Activated CD8-positive, alpha-beta memory T cell treated with anti-CD3 and anti-CD28 coated beads for 24 hours (primary cell): ENCODE measurements around the gene MCFD2.

Experiments
- DNase-seq: peaks from one replicate; pipeline ENCODE4 v3.0.0-alpha.2; 2020

Gene MCFD2

GRCh38 chr2:46871976-46872381, 43.6 kb downstream of the MCFD2 start:
- DNase-seq = no peak

DNA sequence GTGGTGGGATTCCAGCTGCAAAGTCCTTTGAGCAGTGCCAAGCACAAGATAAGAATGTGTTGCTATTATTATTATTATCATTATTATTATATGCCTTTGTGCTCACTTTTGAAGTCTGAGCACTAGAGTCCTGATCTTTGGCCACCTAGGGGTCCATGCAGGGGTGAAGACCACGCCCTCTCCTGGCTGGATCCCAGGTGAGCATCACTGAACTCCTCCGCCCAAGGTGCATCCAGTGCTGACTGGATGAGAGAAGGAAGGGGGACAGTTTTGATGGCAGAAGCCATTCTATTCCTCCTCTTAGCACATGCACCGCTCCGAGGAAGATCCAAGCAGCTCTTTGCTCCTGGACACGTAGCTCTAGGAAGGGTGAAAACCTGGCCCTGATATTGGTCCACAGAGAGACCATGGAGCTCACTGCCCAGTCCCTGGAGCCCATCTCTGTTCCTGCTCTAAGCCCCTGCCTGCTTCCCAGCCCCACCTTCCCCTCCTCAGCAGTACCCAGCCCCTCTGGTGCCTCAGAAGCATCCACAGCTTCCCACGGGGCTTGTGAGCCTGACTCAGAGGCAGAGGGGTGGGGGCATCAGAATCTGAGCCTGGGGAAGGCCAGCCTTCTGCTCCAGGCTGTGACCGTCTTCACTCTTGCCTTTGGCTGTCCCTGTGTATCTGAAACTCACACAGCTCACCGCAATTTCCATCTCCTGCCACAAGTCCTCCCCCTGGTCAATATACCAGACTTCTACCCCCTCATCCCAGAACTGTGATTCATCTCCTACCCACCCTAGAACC, 45.4 kb downstream of the MCFD2 start:
- DNase-seq = no peak

DNA sequence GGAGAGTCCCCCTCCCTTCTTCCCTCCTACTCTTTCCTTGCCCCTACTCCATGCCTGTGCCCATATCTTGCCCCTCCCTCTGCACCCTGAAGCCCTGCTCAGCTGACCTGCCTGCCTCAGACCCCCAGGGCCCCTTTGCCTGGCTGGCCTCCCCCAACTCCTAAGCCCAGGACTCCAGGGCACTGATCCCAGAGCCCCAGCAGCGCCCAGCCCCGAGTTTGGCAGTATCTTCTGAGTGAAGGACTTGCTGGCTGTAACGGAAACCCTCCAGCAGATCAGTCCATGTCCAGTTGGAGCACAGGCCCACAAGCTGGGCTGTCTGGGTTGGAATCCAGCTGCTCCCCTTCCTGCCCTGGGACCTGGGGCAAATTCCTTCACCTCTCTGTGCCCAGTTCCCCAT, 46.0 kb downstream of the MCFD2 start:
- DNase-seq = no peak

- no peak for DNase-seq
Observed at GRCh38 chr2:46866770-46867246, 48.8 kb downstream of the MCFD2 start.

DNA sequence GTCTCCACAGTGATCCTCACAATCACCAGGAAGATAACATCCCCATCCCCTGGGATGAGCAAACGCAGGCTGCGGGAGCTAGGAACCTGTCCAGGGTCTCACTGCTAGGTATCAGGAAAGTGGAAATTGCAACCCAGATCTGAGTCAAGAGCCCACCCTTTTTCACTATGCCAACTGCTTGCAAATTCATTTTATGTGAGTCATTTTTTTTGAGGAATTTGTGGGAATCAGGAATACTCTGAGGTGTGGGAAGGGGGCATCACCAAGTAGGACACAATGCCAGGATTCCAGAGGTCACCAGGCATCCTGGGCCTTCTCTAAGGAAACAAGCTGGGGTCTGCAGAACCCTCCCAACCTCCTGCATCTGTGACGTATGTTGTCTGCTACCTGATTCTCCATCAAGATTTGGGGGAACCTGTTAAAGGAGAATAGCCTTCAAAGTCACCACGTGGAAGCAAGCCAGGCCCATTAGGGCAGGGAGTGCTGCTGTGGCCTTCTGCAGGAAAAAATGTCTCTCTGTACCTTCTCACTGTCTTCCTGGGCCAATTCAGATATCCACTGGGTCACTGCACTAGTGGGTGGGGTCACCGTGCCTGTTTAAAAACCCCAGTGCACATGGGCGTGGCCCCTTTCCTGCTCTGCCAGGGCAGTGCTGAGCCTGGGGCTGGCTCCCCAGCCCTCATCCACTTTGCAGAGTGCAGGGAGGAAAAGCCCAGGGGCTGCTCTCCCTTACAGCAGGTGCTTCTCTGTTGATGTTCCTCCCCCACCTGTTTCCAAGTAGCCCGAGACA, 50.2 kb downstream of the MCFD2 start:
- DNase-seq = no peak

DNA sequence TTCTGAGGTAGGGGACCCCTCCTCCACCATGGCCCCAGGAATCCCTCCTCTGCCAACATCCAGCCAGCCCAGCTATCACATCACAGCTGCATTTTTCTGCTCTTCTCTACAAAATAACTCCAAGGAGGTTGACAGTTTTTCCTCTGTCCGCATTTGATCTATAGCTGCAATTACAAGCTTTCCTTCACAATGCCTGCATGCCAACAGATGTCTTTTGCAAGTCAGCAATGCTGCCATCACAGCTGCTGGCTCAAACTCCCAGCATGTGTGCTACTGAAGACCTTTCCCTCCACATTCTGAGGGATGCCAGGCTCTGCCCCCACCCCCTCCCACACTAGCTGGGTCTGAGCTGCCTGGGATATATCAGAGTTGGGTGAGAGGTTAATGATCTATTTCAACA, 51.7 kb downstream of the MCFD2 start:
- no peak for DNase-seq

DNA sequence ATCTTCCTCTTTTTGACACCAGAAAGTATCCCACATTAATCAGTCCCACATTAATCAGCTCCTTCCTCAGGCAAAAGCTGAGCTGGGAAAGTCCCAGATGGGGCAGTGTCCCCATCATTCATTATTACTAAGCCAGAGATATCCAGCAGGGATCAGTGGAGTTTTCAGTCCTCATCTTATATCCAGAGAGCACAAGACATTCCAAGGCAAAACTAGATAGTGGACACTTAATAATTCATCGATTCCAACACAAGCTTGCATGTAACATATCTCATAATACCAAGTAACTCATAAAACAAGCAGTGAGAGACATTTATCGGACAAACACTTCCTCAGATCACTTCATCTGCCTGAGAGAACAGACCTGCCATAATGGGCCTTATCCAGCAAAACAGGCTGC, 53.1 kb downstream of the MCFD2 start:
- DNase-seq = no peak

- DNase-seq = no peak
Observed at GRCh38 chr2:46861916-46862315, 53.7 kb downstream of the MCFD2 start.

DNA sequence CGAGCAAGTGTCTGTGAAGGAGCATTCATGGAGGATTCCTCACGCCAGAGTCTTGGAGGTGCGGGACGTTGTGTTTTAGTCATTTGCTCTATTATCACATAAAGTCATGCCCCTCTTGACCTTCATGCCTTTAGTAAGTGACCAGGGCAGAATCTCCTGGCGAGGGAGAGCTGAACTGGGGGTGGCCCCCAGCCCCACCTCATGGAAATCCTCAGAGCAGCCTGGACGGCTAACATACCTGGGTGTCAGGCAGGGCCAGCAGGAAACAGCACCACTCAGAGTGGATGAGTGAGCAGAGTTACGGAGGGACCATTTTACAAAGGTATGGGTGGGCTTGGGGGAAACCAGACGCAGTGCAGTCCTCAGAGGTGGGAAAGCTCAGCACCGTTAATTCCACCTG, 56.1 kb downstream of the MCFD2 start:
- no peak for DNase-seq

- DNase-seq = no peak
Observed at GRCh38 chr2:46858702-46859090, 56.9 kb downstream of the MCFD2 start.

- no peak for DNase-seq
Observed at GRCh38 chr2:46857871-46858701, 57.5 kb downstream of the MCFD2 start.

GRCh38 chr2:46856336-46856735, 59.3 kb downstream of the MCFD2 start:
- DNase-seq = no peak

DNA sequence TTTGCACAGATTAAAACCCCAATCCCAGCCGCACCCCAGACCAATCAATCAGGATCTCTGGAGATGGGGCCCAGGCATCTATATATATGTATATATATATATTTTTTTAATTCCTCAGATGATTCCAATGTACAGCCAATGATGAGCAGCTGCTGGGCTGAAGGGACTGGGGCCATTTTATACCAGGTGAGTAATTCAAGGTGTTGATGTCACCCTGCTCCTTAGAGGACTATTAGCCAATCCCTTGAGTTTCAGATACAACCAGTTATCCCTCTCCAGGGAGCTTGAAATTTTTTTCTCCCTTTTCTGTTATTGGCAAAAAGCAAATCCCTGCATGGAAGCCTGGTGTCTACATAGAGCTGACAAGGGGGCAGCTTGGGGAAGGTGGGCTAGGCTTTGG, 59.8 kb downstream of the MCFD2 start:
- no peak for DNase-seq

DNA sequence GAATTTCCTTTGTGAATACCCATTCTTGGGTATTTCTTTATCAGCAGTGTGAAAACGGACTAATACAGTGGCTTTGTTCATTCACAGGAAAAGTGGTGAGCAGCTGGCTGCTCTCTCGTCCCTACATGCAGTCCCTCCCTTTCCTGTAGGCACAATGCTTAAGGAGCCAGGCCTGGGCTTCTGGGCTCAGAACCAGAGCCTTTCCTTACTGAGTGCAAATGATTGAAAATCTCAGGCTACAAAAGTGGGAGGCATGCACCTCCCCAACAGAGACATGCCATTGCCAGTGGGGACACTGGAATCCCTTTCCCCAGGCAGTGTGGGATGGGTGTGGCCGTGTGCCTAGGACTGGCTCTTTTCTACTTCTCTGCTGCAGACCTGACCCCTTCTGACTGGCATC, 61.3 kb downstream of the MCFD2 start:
- no peak for DNase-seq

GRCh38 chr2:46852598-46852997, 63.0 kb downstream of the MCFD2 start:
- no peak for DNase-seq

DNA sequence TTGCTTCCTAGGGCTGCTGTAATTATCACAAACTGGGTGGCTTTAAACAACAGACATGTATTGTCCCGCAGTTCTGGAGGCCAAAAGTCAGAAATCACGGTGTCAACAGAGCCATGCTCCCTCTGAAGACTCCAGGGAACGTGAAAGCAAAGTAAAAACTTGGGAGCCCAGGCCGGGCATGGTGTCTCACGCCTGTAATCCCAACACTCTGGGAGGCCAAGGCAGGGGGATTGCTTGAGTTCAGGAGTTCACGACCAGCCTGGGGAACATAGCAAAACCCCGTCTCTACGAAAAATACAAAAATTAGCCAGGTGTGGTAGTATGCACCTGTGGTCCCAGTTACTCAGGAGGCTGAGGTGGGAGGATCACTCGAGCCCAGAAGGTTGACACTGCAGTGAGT, 63.5 kb downstream of the MCFD2 start:
- DNase-seq = no peak
